ENCODE data around the gene SMIM41.

DNA sequence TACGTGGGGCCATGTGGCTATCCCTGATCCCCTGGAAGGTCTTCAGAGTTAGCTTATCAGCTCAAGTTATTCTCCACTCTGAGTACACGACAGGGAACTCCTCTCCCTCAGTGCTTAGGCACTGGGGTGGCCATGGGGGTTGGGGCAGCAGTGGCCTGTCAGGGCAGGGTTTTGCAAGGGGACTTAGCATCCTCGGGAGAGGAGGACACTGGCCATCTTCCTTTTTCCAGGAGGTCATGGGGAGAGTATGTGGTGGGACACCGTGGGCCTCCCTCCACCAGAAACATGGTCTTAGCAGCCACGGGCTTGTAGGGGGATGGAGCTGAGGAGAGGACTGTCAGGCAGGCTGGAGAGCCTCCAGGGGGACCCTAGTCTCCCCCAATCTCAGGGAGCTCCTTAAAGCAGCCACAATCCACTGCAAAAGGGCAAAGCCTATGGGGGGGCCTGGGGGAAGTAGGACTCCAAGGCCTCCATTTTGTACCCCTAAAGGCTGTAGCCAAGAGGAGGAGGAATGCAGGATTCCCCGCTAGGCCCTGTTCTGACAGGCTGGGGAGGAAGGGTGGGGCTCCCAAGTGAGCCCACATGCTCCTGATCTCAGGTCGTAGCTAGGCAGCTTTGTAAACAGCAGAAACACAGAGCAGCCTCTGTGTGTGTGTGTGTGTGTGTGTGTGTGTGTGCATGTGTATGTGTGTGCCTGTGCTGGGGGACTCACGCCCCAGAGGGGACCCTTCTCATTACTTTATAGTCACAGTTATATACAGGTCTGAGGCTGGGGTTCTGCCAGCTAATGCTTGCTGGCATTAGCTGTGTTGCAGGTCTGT is 75.8 kb downstream of the SMIM41 start:
- TF ChIP-seq, protein P1, sequence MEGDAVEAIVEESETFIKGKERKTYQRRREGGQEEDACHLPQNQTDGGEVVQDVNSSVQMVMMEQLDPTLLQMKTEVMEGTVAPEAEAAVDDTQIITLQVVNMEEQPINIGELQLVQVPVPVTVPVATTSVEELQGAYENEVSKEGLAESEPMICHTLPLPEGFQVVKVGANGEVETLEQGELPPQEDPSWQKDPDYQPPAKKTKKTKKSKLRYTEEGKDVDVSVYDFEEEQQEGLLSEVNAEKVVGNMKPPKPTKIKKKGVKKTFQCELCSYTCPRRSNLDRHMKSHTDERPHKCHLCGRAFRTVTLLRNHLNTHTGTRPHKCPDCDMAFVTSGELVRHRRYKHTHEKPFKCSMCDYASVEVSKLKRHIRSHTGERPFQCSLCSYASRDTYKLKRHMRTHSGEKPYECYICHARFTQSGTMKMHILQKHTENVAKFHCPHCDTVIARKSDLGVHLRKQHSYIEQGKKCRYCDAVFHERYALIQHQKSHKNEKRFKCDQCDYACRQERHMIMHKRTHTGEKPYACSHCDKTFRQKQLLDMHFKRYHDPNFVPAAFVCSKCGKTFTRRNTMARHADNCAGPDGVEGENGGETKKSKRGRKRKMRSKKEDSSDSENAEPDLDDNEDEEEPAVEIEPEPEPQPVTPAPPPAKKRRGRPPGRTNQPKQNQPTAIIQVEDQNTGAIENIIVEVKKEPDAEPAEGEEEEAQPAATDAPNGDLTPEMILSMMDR (IDR thresholded peaks at IDR 0.05): no peak
- TF ChIP-seq POLR2A (IDR thresholded peaks at IDR 0.05; ENCODE audit: low read depth) (no peak), POLR2AphosphoS5 (IDR thresholded peaks at IDR 0.05) (peak; percentile 20 to 41)
